Thyroid gland (tissue), 4 donors: ENCODE results near the gene IL17RC.

Experiments
- CTCF ChIP-seq, 6 experiments: fragments of 200-600 bp in 3 of 6; fragments of 450-650 bp in 3 of 6; sonication (generic) in 3 of 6; IDR thresholded peaks; one replicate each; pipeline ENCODE4 v1.5.1; 2016 to 2019; ENCODE audit warnings: antibody characterized with exemption in 6 of 6, mild to moderate bottlenecking in 2 of 6, inconsistent platforms in 1 of 6, moderate library complexity in 1 of 6
- POLR2A ChIP-seq, 2 donors: fragments of 450-650 bp; IDR thresholded peaks; one replicate each; pipeline ENCODE4 v1.6.1; 2017; ENCODE audit warnings: antibody characterized with exemption in 2 of 2, mild to moderate bottlenecking in 2 of 2, moderate library complexity in 1 of 2

- peak; percentile 20 to 77 (median 63) for TF ChIP-seq CTCF (IDR thresholded peaks at IDR 0.05)
- peak in 1 of 2 donors; percentile 32 for TF ChIP-seq POLR2A (IDR thresholded peaks at IDR 0.05)
Measured at GRCh38 chr3:9947025-9947995, 30.4 kb downstream of the IL17RC start.
